ENCODE measurements around the gene SIMC1. TPM values are rescaled to one million over a fixed set of nuclear protein-coding genes. Genes with fewer than 3 reads are reported as not detected.
A peak's percentile ranks its signal among the peaks of the same experiment; 100 is the strongest.

The SIMC1 gene
- total and polyA plus RNA-seq, 5 donors from 2014 or later: 6.1 to 21.1 (median 8.3) TPM

GRCh38 chr5:176337913-176338312, 99.7 kb downstream of the SIMC1 start:
- H3K9me3 Mint-ChIP-seq: peaks cover 0 to 7% (median 2%) of the 10 kb centered on the region in 7 donors
- Histone ChIP-seq H3K9me3 (ENCODE audit: control insufficient read depth in 2 of 2, low read length in 2 of 2) (peaks cover 6 to 10% of the 10 kb centered on the region in 2 experiments), H3K4me1 (ENCODE audit: control insufficient read depth, insufficient read depth, low read length, poor library complexity, severe bottlenecking) (no peaks in the 10 kb centered on the region), H3K4me3 (ENCODE audit: low read depth, low read length) (no peak overlapping the region), H3K36me3 (ENCODE audit: control insufficient read depth, insufficient read depth, low read length) (peaks cover 21% of the 10 kb centered on the region), H3K27ac (ENCODE audit: insufficient read depth, low read length, poor library complexity, severe bottlenecking) (no peak overlapping the region), H3K27me3 (ENCODE audit: control insufficient read depth, insufficient read depth, low read length) (no peaks in the 10 kb centered on the region)
- H3K27me3 Mint-ChIP-seq: no peaks in the 10 kb centered on the region
- H3K4me1 Mint-ChIP-seq: peaks cover 0 to 5% (median 0%) of the 10 kb centered on the region in 4 donors
- peak overlapping the region in 1 of 3 donors; percentile 67 for H3K27ac Mint-ChIP-seq
- DNase-seq (no peak), ATAC-seq (ENCODE audit: low read depth in 2 of 2) (no peak)
- no peak overlapping the region for H3K4me3 Mint-ChIP-seq
- H3K36me3 Mint-ChIP-seq: peaks cover 32% of the 10 kb centered on the region

- H3K27me3 Mint-ChIP-seq: no peaks in the 10 kb centered on the region
- no peaks in the 10 kb centered on the region for H3K4me1 Mint-ChIP-seq
- ATAC-seq (ENCODE audit: low read depth in 2 of 2): no peak
Measured at GRCh38 chr5:176339304-176339703, 101.1 kb downstream of the SIMC1 start.

DNA sequence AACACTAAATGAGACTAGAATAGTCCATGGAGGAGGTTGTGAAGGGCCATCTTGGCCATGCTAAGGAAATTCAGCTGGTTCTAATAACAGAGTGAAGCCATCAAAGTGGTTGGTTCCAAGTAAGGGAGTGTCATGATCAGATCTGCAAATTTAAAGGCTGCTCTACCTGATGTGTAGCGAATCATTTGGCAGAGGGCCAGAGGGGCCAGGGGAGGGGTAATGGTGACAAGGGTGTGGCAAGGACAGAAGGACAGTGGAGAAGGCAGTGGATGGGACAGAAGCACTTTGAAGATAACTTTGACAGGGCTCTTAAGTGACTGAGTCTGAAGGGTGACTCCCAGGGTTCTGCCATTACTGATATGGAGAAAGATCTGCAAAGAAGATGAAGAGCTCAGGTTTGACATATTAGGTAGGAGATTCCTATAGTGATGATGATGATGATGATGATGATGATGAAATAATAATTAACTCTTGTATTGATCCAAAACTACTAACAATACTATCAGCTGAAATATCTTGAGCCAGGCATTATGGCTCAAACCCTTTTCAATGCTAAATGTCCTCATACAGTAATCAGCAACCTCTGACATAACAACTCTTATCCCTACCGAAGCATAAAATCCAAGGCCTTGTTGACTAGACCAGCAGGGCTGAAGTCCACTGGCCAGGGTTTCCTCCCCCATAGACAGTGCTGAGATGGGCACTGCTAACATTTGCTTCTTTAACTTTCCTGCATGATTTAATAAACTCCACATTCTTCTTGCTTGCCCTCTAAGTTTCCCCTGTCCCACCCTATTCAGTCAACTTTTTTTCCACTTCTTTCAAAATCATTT, 103.3 kb downstream of the SIMC1 start:
- Mint-ChIP-seq H3K27ac (peak overlapping the region; percentile 7 to 72 (median 48)), H3K27me3 (no peaks in the 10 kb centered on the region), H3K36me3 (peaks cover 18% of the 10 kb centered on the region), H3K9me3 (no peaks in the 10 kb centered on the region), H3K4me1 (no peaks in the 10 kb centered on the region), H3K4me3 (no peak overlapping the region)
- DNase-seq (no peak), ATAC-seq (ENCODE audit: low read depth in 2 of 2) (no peak)
- Histone ChIP-seq H3K27me3 (ENCODE audit: control insufficient read depth, insufficient read depth, low read length) (no peaks in the 10 kb centered on the region), H3K36me3 (ENCODE audit: control insufficient read depth, insufficient read depth, low read length) (peaks cover 32% of the 10 kb centered on the region), H3K9me3 (ENCODE audit: control insufficient read depth in 2 of 2, low read length in 2 of 2) (no peaks in the 10 kb centered on the region), H3K27ac (ENCODE audit: insufficient read depth, low read length, poor library complexity, severe bottlenecking) (no peak overlapping the region), H3K4me1 (ENCODE audit: control insufficient read depth, insufficient read depth, low read length, poor library complexity, severe bottlenecking) (no peaks in the 10 kb centered on the region), H3K4me3 (ENCODE audit: low read depth, low read length) (no peak overlapping the region)

More at GRCh38 chr5:176339304-176339703, 101.1 kb downstream of the SIMC1 start:
- H3K4me1 ChIP-seq (ENCODE audit: control insufficient read depth, insufficient read depth, low read length, poor library complexity, severe bottlenecking): no peaks in the 10 kb centered on the region
- H3K27ac ChIP-seq (ENCODE audit: insufficient read depth, low read length, poor library complexity, severe bottlenecking): no peak overlapping the region
- H3K27me3 ChIP-seq (ENCODE audit: control insufficient read depth, insufficient read depth, low read length): no peaks in the 10 kb centered on the region
- peaks cover 25% of the 10 kb centered on the region for H3K36me3 Mint-ChIP-seq
- H3K36me3 ChIP-seq (ENCODE audit: control insufficient read depth, insufficient read depth, low read length): peaks cover 17% of the 10 kb centered on the region
- no peak for DNase-seq
- no peaks in the 10 kb centered on the region for H3K9me3 Mint-ChIP-seq
- no peak overlapping the region for H3K4me3 Mint-ChIP-seq
- H3K27ac Mint-ChIP-seq: no peak overlapping the region
- H3K4me3 ChIP-seq (ENCODE audit: low read depth, low read length): no peak overlapping the region
- peaks cover 0 to 3% of the 10 kb centered on the region in 2 experiments for H3K9me3 ChIP-seq (ENCODE audit: control insufficient read depth in 2 of 2, low read length in 2 of 2)

GRCh38 chr5:176342158-176342483, 103.9 kb downstream of the SIMC1 start:
- H3K27ac Mint-ChIP-seq: peak overlapping the region in 2 of 3 donors; percentile 7 to 72
- no peaks in the 10 kb centered on the region for H3K27me3 ChIP-seq (ENCODE audit: control insufficient read depth, insufficient read depth, low read length)
- ATAC-seq (ENCODE audit: low read depth in 2 of 2) (no peak), DNase-seq (no peak)
- H3K36me3 ChIP-seq (ENCODE audit: control insufficient read depth, insufficient read depth, low read length): peaks cover 32% of the 10 kb centered on the region
- H3K9me3 ChIP-seq (ENCODE audit: control insufficient read depth in 2 of 2, low read length in 2 of 2): no peaks in the 10 kb centered on the region
- no peak overlapping the region for H3K4me3 ChIP-seq (ENCODE audit: low read depth, low read length)
- no peak overlapping the region for H3K4me3 Mint-ChIP-seq
- peaks cover 13% of the 10 kb centered on the region for H3K36me3 Mint-ChIP-seq
- H3K4me1 ChIP-seq (ENCODE audit: control insufficient read depth, insufficient read depth, low read length, poor library complexity, severe bottlenecking): no peaks in the 10 kb centered on the region
- no peaks in the 10 kb centered on the region for H3K4me1 Mint-ChIP-seq
- H3K27me3 Mint-ChIP-seq: no peaks in the 10 kb centered on the region
- H3K9me3 Mint-ChIP-seq: no peaks in the 10 kb centered on the region
- H3K27ac ChIP-seq (ENCODE audit: insufficient read depth, low read length, poor library complexity, severe bottlenecking): no peak overlapping the region

GRCh38 chr5:176342766-176343458, 104.7 kb downstream of the SIMC1 start:
- ATAC-seq (ENCODE audit: low read depth in 2 of 2): no peak
- no peaks in the 10 kb centered on the region for H3K27me3 Mint-ChIP-seq

DNA sequence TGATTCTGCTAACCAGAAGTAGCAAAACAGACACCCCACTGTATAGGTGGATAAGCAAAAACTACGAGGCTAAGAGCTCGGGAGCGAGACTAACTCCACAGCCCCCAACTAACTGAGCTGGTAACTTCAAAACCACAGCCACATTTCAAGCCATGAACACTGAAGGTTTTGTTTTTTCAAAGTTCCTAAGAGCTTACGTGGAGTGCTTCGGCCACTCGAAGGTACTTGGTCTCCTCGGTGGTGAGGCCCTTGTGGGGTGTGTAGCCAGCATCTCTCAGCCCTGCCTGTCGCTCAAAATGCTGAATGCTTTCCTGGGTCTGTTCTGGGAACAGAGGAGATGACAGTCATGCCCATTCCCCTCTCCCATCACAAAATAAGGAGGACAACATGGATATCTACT, 112.2 kb downstream of the SIMC1 start:
- H3K9me3 ChIP-seq (ENCODE audit: control insufficient read depth in 2 of 2, low read length in 2 of 2): no peaks in the 10 kb centered on the region
- Mint-ChIP-seq H3K27me3 (no peaks in the 10 kb centered on the region), H3K27ac (no peak overlapping the region), H3K4me1 (peaks cover 0 to 28% (median 17%) of the 10 kb centered on the region in 4 donors), H3K9me3 (no peaks in the 10 kb centered on the region), H3K36me3 (peaks cover 56% of the 10 kb centered on the region), H3K4me3 (no peak overlapping the region)
- H3K36me3 ChIP-seq (ENCODE audit: control insufficient read depth, insufficient read depth, low read length): peaks cover 96% of the 10 kb centered on the region
- no peaks in the 10 kb centered on the region for H3K4me1 ChIP-seq (ENCODE audit: control insufficient read depth, insufficient read depth, low read length, poor library complexity, severe bottlenecking)
- no peak for ATAC-seq (ENCODE audit: low read depth in 2 of 2)
- no peak for DNase-seq
- H3K27ac ChIP-seq (ENCODE audit: insufficient read depth, low read length, poor library complexity, severe bottlenecking): no peak overlapping the region
- H3K27me3 ChIP-seq (ENCODE audit: control insufficient read depth, insufficient read depth, low read length): no peaks in the 10 kb centered on the region
- H3K4me3 ChIP-seq (ENCODE audit: low read depth, low read length): no peak overlapping the region

More at GRCh38 chr5:176342766-176343458, 104.7 kb downstream of the SIMC1 start:
- Histone ChIP-seq H3K4me1 (ENCODE audit: control insufficient read depth, insufficient read depth, low read length, poor library complexity, severe bottlenecking) (no peaks in the 10 kb centered on the region), H3K27ac (ENCODE audit: insufficient read depth, low read length, poor library complexity, severe bottlenecking) (no peak overlapping the region), H3K9me3 (ENCODE audit: control insufficient read depth in 2 of 2, low read length in 2 of 2) (no peaks in the 10 kb centered on the region), H3K4me3 (ENCODE audit: low read depth, low read length) (no peak overlapping the region), H3K36me3 (ENCODE audit: control insufficient read depth, insufficient read depth, low read length) (peaks cover 34% of the 10 kb centered on the region), H3K27me3 (ENCODE audit: control insufficient read depth, insufficient read depth, low read length) (no peaks in the 10 kb centered on the region)
- Mint-ChIP-seq H3K4me1 (peaks cover 0 to 1% (median 0%) of the 10 kb centered on the region in 4 donors), H3K4me3 (no peak overlapping the region), H3K36me3 (peaks cover 14% of the 10 kb centered on the region), H3K9me3 (no peaks in the 10 kb centered on the region), H3K27ac (peak overlapping the region in 2 of 3 donors; percentile 39 to 72)
- DNase-seq: no peak

GRCh38 chr5:176352116-176352878, 114.1 kb downstream of the SIMC1 start:
- no peaks in the 10 kb centered on the region for H3K4me1 ChIP-seq (ENCODE audit: control insufficient read depth, insufficient read depth, low read length, poor library complexity, severe bottlenecking)
- DNase-seq: no peak
- no peak overlapping the region for H3K27ac Mint-ChIP-seq
- no peak overlapping the region for H3K27ac ChIP-seq (ENCODE audit: insufficient read depth, low read length, poor library complexity, severe bottlenecking)
- no peak overlapping the region for H3K4me3 Mint-ChIP-seq
- H3K4me3 ChIP-seq (ENCODE audit: low read depth, low read length): no peak overlapping the region
- no peaks in the 10 kb centered on the region for H3K27me3 ChIP-seq (ENCODE audit: control insufficient read depth, insufficient read depth, low read length)
- peaks cover 3 to 36% (median 22%) of the 10 kb centered on the region in 4 donors for H3K4me1 Mint-ChIP-seq
- ATAC-seq (ENCODE audit: low read depth in 2 of 2): no peak
- no peaks in the 10 kb centered on the region for H3K9me3 ChIP-seq (ENCODE audit: control insufficient read depth in 2 of 2, low read length in 2 of 2)
- H3K36me3 ChIP-seq (ENCODE audit: control insufficient read depth, insufficient read depth, low read length): peaks cover 94% of the 10 kb centered on the region
- H3K9me3 Mint-ChIP-seq: no peaks in the 10 kb centered on the region
- peaks cover 61% of the 10 kb centered on the region for H3K36me3 Mint-ChIP-seq
- no peaks in the 10 kb centered on the region for H3K27me3 Mint-ChIP-seq

Measured in CD4-positive, CD25-positive, alpha-beta regulatory T cell (primary cell).